ENCODE measurements around the gene HTT.

DNA sequence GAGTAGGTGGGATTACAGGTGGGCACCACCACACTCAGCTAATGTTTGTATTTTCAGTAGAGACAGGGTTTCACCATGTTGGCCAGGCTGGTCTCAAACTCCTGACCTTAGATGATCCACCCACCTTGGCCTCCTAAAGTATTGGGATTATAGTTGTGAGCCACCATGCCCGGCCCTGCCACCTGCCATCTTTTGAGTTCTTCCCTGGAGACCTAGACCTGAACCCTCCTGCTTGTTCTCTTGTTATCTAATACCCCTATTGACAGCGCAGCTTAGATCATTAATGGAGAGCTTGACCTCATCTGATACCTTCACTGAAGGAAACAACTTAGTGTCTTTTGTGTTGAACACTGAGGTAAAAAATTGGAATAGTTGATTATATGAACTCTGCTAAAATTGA, 53.6 kb downstream of the HTT start:
- TF ChIP-seq, protein P1, sequence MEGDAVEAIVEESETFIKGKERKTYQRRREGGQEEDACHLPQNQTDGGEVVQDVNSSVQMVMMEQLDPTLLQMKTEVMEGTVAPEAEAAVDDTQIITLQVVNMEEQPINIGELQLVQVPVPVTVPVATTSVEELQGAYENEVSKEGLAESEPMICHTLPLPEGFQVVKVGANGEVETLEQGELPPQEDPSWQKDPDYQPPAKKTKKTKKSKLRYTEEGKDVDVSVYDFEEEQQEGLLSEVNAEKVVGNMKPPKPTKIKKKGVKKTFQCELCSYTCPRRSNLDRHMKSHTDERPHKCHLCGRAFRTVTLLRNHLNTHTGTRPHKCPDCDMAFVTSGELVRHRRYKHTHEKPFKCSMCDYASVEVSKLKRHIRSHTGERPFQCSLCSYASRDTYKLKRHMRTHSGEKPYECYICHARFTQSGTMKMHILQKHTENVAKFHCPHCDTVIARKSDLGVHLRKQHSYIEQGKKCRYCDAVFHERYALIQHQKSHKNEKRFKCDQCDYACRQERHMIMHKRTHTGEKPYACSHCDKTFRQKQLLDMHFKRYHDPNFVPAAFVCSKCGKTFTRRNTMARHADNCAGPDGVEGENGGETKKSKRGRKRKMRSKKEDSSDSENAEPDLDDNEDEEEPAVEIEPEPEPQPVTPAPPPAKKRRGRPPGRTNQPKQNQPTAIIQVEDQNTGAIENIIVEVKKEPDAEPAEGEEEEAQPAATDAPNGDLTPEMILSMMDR (IDR thresholded peaks at IDR 0.05; ENCODE audit: insufficient read depth, low read length): no peak
- TF ChIP-seq SPI1 (IDR thresholded peaks at IDR 0.05; ENCODE audit: borderline replicate concordance, low read depth): no peak
- no peak for TF ChIP-seq POLR2AphosphoS5 (IDR thresholded peaks at IDR 0.05; ENCODE audit: low read depth)
- TF ChIP-seq GABPA (IDR thresholded peaks at IDR 0.05; ENCODE audit: low read depth): no peak
- TF ChIP-seq, protein P2, sequence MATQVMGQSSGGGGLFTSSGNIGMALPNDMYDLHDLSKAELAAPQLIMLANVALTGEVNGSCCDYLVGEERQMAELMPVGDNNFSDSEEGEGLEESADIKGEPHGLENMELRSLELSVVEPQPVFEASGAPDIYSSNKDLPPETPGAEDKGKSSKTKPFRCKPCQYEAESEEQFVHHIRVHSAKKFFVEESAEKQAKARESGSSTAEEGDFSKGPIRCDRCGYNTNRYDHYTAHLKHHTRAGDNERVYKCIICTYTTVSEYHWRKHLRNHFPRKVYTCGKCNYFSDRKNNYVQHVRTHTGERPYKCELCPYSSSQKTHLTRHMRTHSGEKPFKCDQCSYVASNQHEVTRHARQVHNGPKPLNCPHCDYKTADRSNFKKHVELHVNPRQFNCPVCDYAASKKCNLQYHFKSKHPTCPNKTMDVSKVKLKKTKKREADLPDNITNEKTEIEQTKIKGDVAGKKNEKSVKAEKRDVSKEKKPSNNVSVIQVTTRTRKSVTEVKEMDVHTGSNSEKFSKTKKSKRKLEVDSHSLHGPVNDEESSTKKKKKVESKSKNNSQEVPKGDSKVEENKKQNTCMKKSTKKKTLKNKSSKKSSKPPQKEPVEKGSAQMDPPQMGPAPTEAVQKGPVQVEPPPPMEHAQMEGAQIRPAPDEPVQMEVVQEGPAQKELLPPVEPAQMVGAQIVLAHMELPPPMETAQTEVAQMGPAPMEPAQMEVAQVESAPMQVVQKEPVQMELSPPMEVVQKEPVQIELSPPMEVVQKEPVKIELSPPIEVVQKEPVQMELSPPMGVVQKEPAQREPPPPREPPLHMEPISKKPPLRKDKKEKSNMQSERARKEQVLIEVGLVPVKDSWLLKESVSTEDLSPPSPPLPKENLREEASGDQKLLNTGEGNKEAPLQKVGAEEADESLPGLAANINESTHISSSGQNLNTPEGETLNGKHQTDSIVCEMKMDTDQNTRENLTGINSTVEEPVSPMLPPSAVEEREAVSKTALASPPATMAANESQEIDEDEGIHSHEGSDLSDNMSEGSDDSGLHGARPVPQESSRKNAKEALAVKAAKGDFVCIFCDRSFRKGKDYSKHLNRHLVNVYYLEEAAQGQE (IDR thresholded peaks at IDR 0.05; ENCODE audit: insufficient replicate concordance, low read depth): no peak
